GM12891 (cell line): ENCODE data around the gene SLC16A14.

Source experiments
- POLR2A ChIP-seq: IDR thresholded peaks from 2 replicates; pipeline ENCODE4 v1.6.1; 2011; ENCODE audit warnings: low read depth, low read length, control low read depth
- POLR2AphosphoS5 ChIP-seq: IDR thresholded peaks from 2 replicates; pipeline ENCODE4 v1.6.1; 2011; ENCODE audit warnings: low read depth, low read length, control low read depth
- TAF1 ChIP-seq: IDR thresholded peaks from 2 replicates; pipeline ENCODE4 v1.6.1; 2011; ENCODE audit warnings: low read depth, low read length, control low read depth

- no peak for TF ChIP-seq POLR2AphosphoS5
- TF ChIP-seq POLR2A, result no peak
- no peak for TF ChIP-seq TAF1
Observed at GRCh38 chr2:230010501-230010900, 58.2 kb downstream of the SLC16A14 start.
